CD14-positive monocyte (primary cell): ENCODE measurements around the gene C17orf78. TPM values are rescaled to one million over a fixed set of nuclear protein-coding genes. Genes with fewer than 3 reads are reported as not detected.

Experiments
- DNase-seq, 3 donors: peaks; one replicate each; pipeline ENCODE4 v3.0.0-alpha.2; 2011 to 2022
- H2AFZ ChIP-seq: 2 replicates; pipeline ENCODE4 v1.6.0; 2012; ENCODE audit warnings: mild to moderate bottlenecking, low read depth, low read length, inconsistent platforms; ENCODE audit not compliant: insufficient read depth, poor library complexity, severe bottlenecking
- H3K27ac ChIP-seq, 2 donors: 1 replicate in 1 of 2; 2 replicates in 1 of 2; pipeline ENCODE4 v1.5.1; 2012 to 2013; ENCODE audit warnings: low read length in 2 of 2, control low read depth in 1 of 2, inconsistent platforms in 1 of 2, low read depth in 1 of 2, mild to moderate bottlenecking in 1 of 2
- H3K27me3 ChIP-seq, 2 donors: one replicate each; pipeline versions ENCODE4 v1.6.0 to v1.6.1; 2011 to 2013; ENCODE audit warnings: low read length in 2 of 2; ENCODE audit not compliant: control insufficient read depth in 2 of 2, insufficient read depth in 2 of 2
- H3K36me3 ChIP-seq, 2 donors: replicated peaks in 1 of 2; 1 replicate in 1 of 2; 2 replicates in 1 of 2; pipeline versions ENCODE4 v1.5.1 to v1.6.1; 2012 to 2013; ENCODE audit warnings: low read length in 2 of 2, control low read depth in 1 of 2, inconsistent platforms in 1 of 2, mild to moderate bottlenecking in 1 of 2; ENCODE audit not compliant: insufficient read depth in 2 of 2, control insufficient read depth in 1 of 2
- H3K4me1 ChIP-seq, 2 donors: 1 replicate in 1 of 2; 2 replicates in 1 of 2; pipeline versions ENCODE4 v1.5.1 to v1.6.1; 2012 to 2013; ENCODE audit warnings: low read length in 2 of 2, control low read depth in 1 of 2, inconsistent platforms in 1 of 2, mild to moderate bottlenecking in 1 of 2, moderate library complexity in 1 of 2; ENCODE audit not compliant: insufficient read depth in 2 of 2, control insufficient read depth in 1 of 2
- H3K4me2 ChIP-seq: replicated peaks from 2 replicates; pipeline ENCODE3; 2012; ENCODE audit warnings: low read length, moderate library complexity, mild to moderate bottlenecking; ENCODE audit not compliant: poor library complexity, severe bottlenecking; ENCODE audit errors: extremely low read depth
- H3K4me3 ChIP-seq, 3 experiments: fragments of 200-600 bp in 1 of 3; sonication (generic) in 1 of 3; replicated peaks in 1 of 3; 1 replicate in 2 of 3; 2 replicates in 1 of 3; pipeline ENCODE4 v1.5.1; 2011 to 2013; ENCODE audit warnings: low read length in 3 of 3, mild to moderate bottlenecking in 3 of 3, control low read depth in 2 of 3, low read depth in 2 of 3, inconsistent platforms in 1 of 3, moderate library complexity in 1 of 3
- H3K79me2 ChIP-seq: 2 replicates; pipeline ENCODE4 v1.6.0; 2012; ENCODE audit warnings: mild to moderate bottlenecking, control low read depth, inconsistent platforms, low read length, moderate library complexity; ENCODE audit not compliant: insufficient read depth
- H3K9ac ChIP-seq: 2 replicates; pipeline ENCODE4 v1.6.0; 2017; ENCODE audit warnings: low read length, mild to moderate bottlenecking; ENCODE audit not compliant: insufficient read depth, poor library complexity, severe bottlenecking
- H3K9me3 ChIP-seq, 2 donors: replicated peaks in 1 of 2; 1 replicate in 1 of 2; 2 replicates in 1 of 2; pipeline versions ENCODE4 v1.5.1 to v1.6.1; 2012 to 2013; ENCODE audit warnings: low read length in 2 of 2, control low read depth in 1 of 2; ENCODE audit not compliant: control insufficient read depth in 1 of 2, insufficient read depth in 1 of 2
- H4K20me1 ChIP-seq: 2 replicates; pipeline ENCODE4 v1.6.0; 2012; ENCODE audit warnings: mild to moderate bottlenecking, low read length, control low read depth, moderate library complexity; ENCODE audit not compliant: insufficient read depth
- H3K27ac Mint-ChIP-seq, 7 donors: one replicate each; pipeline ENCODE4 v1.8.0; 2020; ENCODE audit warnings: mild to moderate bottlenecking in 7 of 7, mixed read lengths in 7 of 7, moderate library complexity in 6 of 7, inconsistent platforms in 2 of 7
- H3K27me3 Mint-ChIP-seq, 3 donors: one replicate each; pipeline ENCODE4 v1.8.0; 2021 to 2022; ENCODE audit warnings: low read depth in 3 of 3, mild to moderate bottlenecking in 3 of 3, mixed read lengths in 3 of 3, moderate library complexity in 3 of 3, inconsistent platforms in 1 of 3
- H3K36me3 Mint-ChIP-seq, 2 donors: one replicate each; pipeline ENCODE4 v1.8.0; 2020; ENCODE audit warnings: mixed read lengths in 2 of 2, inconsistent platforms in 1 of 2, mild to moderate bottlenecking in 1 of 2
- H3K4me1 Mint-ChIP-seq: one replicate; pipeline ENCODE4 v1.8.0; 2020; ENCODE audit warnings: mild to moderate bottlenecking, mixed read lengths
- H3K4me3 Mint-ChIP-seq, 2 donors: one replicate each; pipeline ENCODE4 v1.8.0; 2020; ENCODE audit warnings: mild to moderate bottlenecking in 2 of 2, mixed read lengths in 2 of 2, moderate library complexity in 1 of 2
- H3K9me3 Mint-ChIP-seq, 7 donors: one replicate each; pipeline ENCODE4 v1.8.0; 2020 to 2022; ENCODE audit warnings: mixed read lengths in 7 of 7, mild to moderate bottlenecking in 6 of 7, moderate library complexity in 6 of 7, inconsistent platforms in 2 of 7
- CTCF ChIP-seq: fragments of 200-600 bp; IDR thresholded peaks from one replicate; pipeline ENCODE4 v1.8.0; 2022; ENCODE audit warnings: antibody characterized with exemption, mild to moderate bottlenecking
- whole genome bisulfite sequencing: methylation state at CpG from one replicate; pipeline ENCODE4 v1.1.5; 2013; ENCODE audit warnings: missing lambda C conversion rate; ENCODE audit not compliant: insufficient coverage; 5-methylcytosine and 5-hydroxymethylcytosine counted together
- intact Hi-C, 2 donors: fragments of 100-400 bp; cut with micrococcal nuclease; formaldehyde crosslinking; loops; one replicate each; pipeline versions ENCODE4 v1.15.0 to v1.15.1; 2023
- polyA plus RNA-seq, 3 donors: library from polyadenylated mRNA; depleted of rRNA in 1 of 3; unstranded in 2 of 3; stranded (reverse) in 1 of 3; fragments of 300-500 nt in 2 of 3; fragments of >200 nt in 1 of 3; fragmentation: Illumina TruSeq in 2 of 3; gene quantifications; 1 replicate in 2 of 3; 2 replicates in 1 of 3; pipeline ENCODE4 v1.2.3, GENCODE V29; 2012 to 2021

C17orf78 gene
- polyA plus RNA-seq, 3 donors = not detected

- H3K27ac Mint-ChIP-seq = no peak overlapping the region
- H3K4me1 Mint-ChIP-seq = peaks cover 16% of the 10 kb centered on the region
- no peak overlapping the region for H3K9ac ChIP-seq
- intact Hi-C loops = no loop called here
- no peaks in the 10 kb centered on the region for H4K20me1 ChIP-seq
- H3K4me1 ChIP-seq = peaks cover 0 to 5% of the 10 kb centered on the region in 2 donors
- no peaks in the 10 kb centered on the region for H3K36me3 ChIP-seq
- no peak overlapping the region for H2AFZ ChIP-seq
- no peaks in the 10 kb centered on the region for H3K9me3 ChIP-seq
- no CpG with 5 or more reads among the region's 2 CpGs for whole genome bisulfite sequencing
- H3K27me3 ChIP-seq = no peaks in the 10 kb centered on the region
- peaks cover 0 to 2% (median 0%) of the 10 kb centered on the region in 7 donors for H3K9me3 Mint-ChIP-seq
- no peak overlapping the region for H3K27ac ChIP-seq
- peaks cover 18 to 20% of the 10 kb centered on the region in 2 donors for H3K36me3 Mint-ChIP-seq
- H3K4me3 Mint-ChIP-seq = no peak overlapping the region
- no peak overlapping the region for H3K4me3 ChIP-seq
- DNase-seq = no peak
- no peak overlapping the region for H3K4me2 ChIP-seq
- no peaks in the 10 kb centered on the region for H3K79me2 ChIP-seq
- TF ChIP-seq CTCF = no peak
- no peaks in the 10 kb centered on the region for H3K27me3 Mint-ChIP-seq
These were observed 35.0 kb upstream of the C17orf78 start for GRCh38 chr17:37340804-37341203.

GRCh38 chr17:37342589-37342988 lies 33.2 kb upstream of the C17orf78 start:
- Histone ChIP-seq H2AFZ (no peak overlapping the region), H3K9ac (no peak overlapping the region), H3K27ac (no peak overlapping the region), H3K4me2 (no peak overlapping the region), H3K36me3 (no peaks in the 10 kb centered on the region), H3K27me3 (no peaks in the 10 kb centered on the region), H3K9me3 (no peaks in the 10 kb centered on the region), H3K4me3 (no peak overlapping the region), H4K20me1 (no peaks in the 10 kb centered on the region), H3K4me1 (peaks cover 0 to 5% of the 10 kb centered on the region in 2 donors), H3K79me2 (no peaks in the 10 kb centered on the region)
- Mint-ChIP-seq H3K36me3 (peaks cover 17 to 20% of the 10 kb centered on the region in 2 donors), H3K4me3 (no peak overlapping the region), H3K4me1 (peaks cover 16% of the 10 kb centered on the region), H3K9me3 (peaks cover 0 to 6% (median 4%) of the 10 kb centered on the region in 7 donors), H3K27ac (no peak overlapping the region), H3K27me3 (no peaks in the 10 kb centered on the region)
- no peak for TF ChIP-seq CTCF
- intact Hi-C loops = no loop called here
- no peak for DNase-seq
- WGBS = no CpG with 5 or more reads among the region's 2 CpGs
